ENCODE measurements around the gene KLHDC8B. TPM values are rescaled to one million over a fixed set of nuclear protein-coding genes. Genes with fewer than 3 reads are reported as not detected.

Gene KLHDC8B
- total RNA-seq, 1 donor from 2014 or later = 32.5 TPM

GRCh38 chr3:49157289-49157688 is 14.1 kb upstream of the KLHDC8B start:
- intact Hi-C loops (cut with DNase I) = no loop called here
- DNase-seq (ENCODE audit: low spot score) (no peak), ATAC-seq (no peak)

DNA sequence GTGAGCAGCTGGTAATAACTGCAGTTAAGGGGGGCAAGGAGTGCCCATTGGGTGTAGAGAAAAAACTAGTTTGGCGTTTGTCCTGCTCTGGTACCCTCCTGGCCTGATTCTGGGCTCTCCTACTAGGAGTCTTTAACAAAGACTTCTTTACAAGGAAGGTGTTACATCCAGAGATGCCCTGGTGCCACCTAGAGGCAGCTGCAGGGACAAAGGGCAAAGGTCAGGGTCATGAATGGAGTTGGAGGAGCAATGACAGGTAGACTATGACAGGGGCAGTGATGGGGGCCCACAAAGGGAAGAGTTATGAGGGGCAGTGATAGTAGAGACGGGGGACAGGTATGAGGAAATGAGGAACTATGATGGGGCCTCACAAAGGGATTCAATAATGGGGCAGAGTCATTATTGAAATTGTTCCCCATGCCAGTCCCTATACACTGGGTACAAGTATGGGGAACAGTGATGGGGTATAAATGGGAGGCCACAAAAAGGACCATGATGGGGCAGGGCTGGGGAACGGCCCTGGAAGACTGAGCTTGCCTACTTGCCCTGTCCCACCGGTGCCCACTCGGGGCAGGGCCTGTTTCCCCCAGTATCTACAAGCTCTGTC is 13.2 kb upstream of the KLHDC8B start:
- DNase-seq (ENCODE audit: low spot score) = no peak
- peak; percentile 34 for ATAC-seq
- intact Hi-C loops (cut with DNase I) = no loop called here

- no peak for DNase-seq (ENCODE audit: low spot score)
- intact Hi-C loops (cut with DNase I) = no loop called here
- no peak for ATAC-seq
Measured at GRCh38 chr3:49158792-49159191, 12.6 kb upstream of the KLHDC8B start.

- ATAC-seq = no peak
- no peak for DNase-seq (ENCODE audit: low spot score)
- intact Hi-C loops (cut with DNase I) = no loop called here
Measured at GRCh38 chr3:49161197-49161596, 10.2 kb upstream of the KLHDC8B start.

- ATAC-seq = no peak
- DNase-seq (ENCODE audit: low spot score) = no peak
- intact Hi-C loops (cut with DNase I) = no loop called here
Measured at GRCh38 chr3:49161808-49162530, 9.4 kb upstream of the KLHDC8B start.

DNA sequence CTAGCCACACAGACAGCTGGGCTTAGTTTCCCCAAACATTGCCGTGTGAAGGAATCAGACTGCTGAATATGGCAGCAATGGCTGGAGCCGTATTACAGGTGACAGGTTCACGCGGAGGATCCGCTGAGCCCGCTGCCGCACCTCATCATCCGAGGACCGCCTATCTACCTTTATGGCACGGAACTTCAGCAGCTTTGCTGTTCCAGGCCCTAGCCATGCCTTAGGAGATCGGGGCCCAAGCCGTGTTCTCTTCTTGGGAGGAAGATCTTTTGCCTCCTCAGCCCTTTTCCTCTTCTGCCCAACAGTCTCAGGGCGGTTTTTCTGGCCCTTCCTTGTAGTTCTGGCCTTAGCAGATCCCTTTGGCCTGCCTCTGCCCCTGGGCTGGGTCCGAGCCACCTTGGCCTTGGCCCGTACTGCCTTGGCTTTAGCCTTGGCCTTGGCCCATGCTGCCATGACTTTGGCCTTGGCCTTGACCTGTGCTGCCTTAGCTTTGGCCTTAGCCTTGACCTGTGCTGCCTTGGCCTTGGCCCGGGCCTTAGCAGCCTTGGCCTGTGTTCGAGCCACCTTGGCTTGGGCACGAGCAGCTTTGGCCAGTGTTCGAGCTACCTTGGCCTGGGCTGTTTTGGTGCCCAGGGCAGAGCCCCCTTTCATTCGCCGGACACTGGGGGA is 8.5 kb upstream of the KLHDC8B start:
- no peak for ATAC-seq
- DNase-seq (ENCODE audit: low spot score) = no peak
- intact Hi-C loops (cut with DNase I) = no loop called here

- no peak for DNase-seq (ENCODE audit: low spot score)
- ATAC-seq = no peak
- intact Hi-C loops (cut with DNase I) = no loop called here
Measured at GRCh38 chr3:49163609-49164008, 7.8 kb upstream of the KLHDC8B start.

GRCh38 chr3:49164983-49165720 is 6.2 kb upstream of the KLHDC8B start:
- no peak for DNase-seq (ENCODE audit: low spot score)
- intact Hi-C loops (cut with DNase I) = no loop called here
- ATAC-seq = no peak

- intact Hi-C loops (cut with DNase I) = no loop called here
Measured at GRCh38 chr3:49165771-49166751, 5.3 kb upstream of the KLHDC8B start, which contains the start of gene CCDC71. Gene CCDC71, minus strand, starts transcription at chr3:49166331. Its CDS starts 2,123 bp downstream, at chr3:49164208.

DNA sequence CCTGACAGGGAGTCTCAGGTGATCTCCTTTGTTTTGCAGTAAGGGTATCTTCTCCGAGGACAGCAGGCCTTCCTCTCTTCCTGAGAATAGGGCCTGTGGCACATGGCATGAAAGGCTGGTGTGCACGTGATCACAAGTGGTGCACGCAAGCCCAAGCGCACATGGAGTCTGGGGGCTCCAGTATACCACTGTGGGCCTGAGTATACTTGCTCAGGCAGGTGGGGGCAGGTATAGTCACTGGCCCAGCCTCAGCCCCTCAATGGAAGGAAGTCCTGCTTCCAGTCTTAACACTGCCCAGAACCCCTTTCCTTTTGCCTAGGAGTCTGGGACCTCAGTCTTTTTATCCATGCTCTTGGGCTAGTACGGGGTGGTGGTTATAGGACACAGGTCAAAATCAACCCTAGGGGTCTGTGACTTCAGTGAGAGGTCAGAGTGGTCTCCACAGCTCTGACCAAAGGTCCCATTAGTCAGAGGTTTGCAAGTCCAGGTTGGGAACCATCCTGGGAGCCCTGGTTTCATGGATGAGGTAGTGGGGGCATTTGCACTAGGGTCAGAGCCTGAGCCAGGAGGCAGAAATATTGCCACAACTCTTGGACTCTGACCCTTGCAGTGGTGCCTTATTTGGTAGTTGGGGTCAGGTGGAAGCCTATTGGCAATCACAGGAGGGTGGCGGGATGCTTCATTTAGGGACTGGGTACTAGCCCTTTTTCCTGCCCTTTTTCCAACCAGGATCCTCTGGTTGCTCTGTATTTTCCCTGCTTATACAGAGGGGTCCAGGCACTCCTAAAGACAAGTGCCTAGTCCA is 4.4 kb upstream of the KLHDC8B start:
- DNase-seq (ENCODE audit: low spot score) (no peak), ATAC-seq (no peak)
- intact Hi-C loops (cut with DNase I) = no loop called here

More at GRCh38 chr3:49165771-49166751, 5.3 kb upstream of the KLHDC8B start, which contains the start of gene CCDC71:
- peak; percentile 87 for DNase-seq (ENCODE audit: low spot score)
- peak; percentile 83 for ATAC-seq

- intact Hi-C loops (cut with DNase I) = loop anchor here (10.0 kb wide), 1 partner anchor 284 kb away; no protein-coding TSS in a partner anchor
- ATAC-seq (no peak), DNase-seq (ENCODE audit: low spot score) (no peak)
Measured at GRCh38 chr3:49170744-49171118, 667 bp upstream of the KLHDC8B start.

GRCh38 chr3:49171775-49172500 is 540 bp downstream of the KLHDC8B start:
- peak; percentile 4 for ATAC-seq
- intact Hi-C loops (cut with DNase I) = loop anchor here (10.0 kb wide), 1 partner anchor 283 kb away; no protein-coding TSS in a partner anchor
- DNase-seq (ENCODE audit: low spot score) = no peak

- ATAC-seq (no peak), DNase-seq (ENCODE audit: low spot score) (no peak)
- intact Hi-C loops (cut with DNase I) = loop anchor here (10.0 kb wide), 1 partner anchor 282 kb away; no protein-coding TSS in a partner anchor
Measured at GRCh38 chr3:49172551-49173041, 1.2 kb downstream of the KLHDC8B start.

- DNase-seq (ENCODE audit: low spot score) (no peak), ATAC-seq (peak; percentile 5)
- intact Hi-C loops (cut with DNase I) = loop anchor here (10.0 kb wide), 1 partner anchor 282 kb away; no protein-coding TSS in a partner anchor
Measured at GRCh38 chr3:49173116-49173791, 1.9 kb downstream of the KLHDC8B start.

DNA sequence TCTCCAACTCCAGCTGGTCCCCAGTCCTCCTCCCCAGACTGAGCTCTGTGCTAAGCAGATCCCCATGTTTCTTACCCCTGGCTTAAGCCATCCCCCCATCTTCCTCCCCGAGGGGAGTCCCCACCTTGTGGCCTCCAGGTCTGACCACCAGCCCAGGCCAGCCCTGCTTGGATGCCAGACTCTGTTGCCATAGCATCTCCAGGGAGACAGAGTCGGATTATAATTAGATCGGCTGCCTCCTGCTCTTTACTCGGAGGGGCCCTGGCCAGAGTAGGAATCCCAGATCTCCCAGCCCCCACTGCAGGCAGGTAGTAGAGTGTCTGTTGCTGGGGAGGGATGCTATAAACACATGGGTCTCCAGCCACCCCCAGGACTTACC is 2.4 kb downstream of the KLHDC8B start:
- intact Hi-C loops (cut with DNase I) = loop anchor here (10.0 kb wide), 1 partner anchor 281 kb away; no protein-coding TSS in a partner anchor
- no peak for ATAC-seq
- no peak for DNase-seq (ENCODE audit: low spot score)

All from sciatic nerve (tissue), 2 donors.